Endothelial cell of umbilical vein (primary cell): ENCODE results near the gene MEN1. TPM values are rescaled to one million over a fixed set of nuclear protein-coding genes. Genes with fewer than 3 reads are reported as not detected.

ENCODE experiments used
- BruUV-seq: library from RNA; stranded (reverse); fragments of 400-500 nt; replicated peaks from 2 replicates; lab custom pipeline; 2021; lab: Mats Ljungman, UMichigan
- CTCF ChIA-PET: fragments of 300-600, 350-600 bp; sonication (Branson Sonifier 250); formaldehyde crosslinking; loops from one replicate; lab custom pipeline; 2021; ENCODE audit warnings: antibody characterized with exemption, inconsistent platforms; lab: Charles Lee
- POLR2A ChIA-PET: fragments of 300-600, 350-600 bp; sonication (Branson Sonifier 250); formaldehyde crosslinking; loops from one replicate; lab custom pipeline; 2021; ENCODE audit warnings: antibody characterized with exemption, inconsistent platforms; lab: Charles Lee
- DNase-seq: peaks from one replicate; pipeline ENCODE4 v3.0.0-alpha.2; 2011; ENCODE audit warnings: low read depth, low spot score
- FAIRE-seq: peaks from 2 replicates; lab custom pipeline; 2011; peaks lifted over from hg19 to GRCh38; lab: Jason Lieb, UNC
- H2AFZ ChIP-seq: 2 replicates; pipeline ENCODE4 v1.6.0; 2012; ENCODE audit warnings: low read depth, low read length, control low read depth, inconsistent platforms
- H3K27ac ChIP-seq: 2 replicates; pipeline ENCODE4 v1.5.1; 2011; ENCODE audit warnings: low read depth, mild to moderate bottlenecking, control low read depth, low read length, moderate library complexity; ENCODE audit not compliant: insufficient read depth
- H3K27me3 ChIP-seq, 2 experiments: 2 replicates each; pipeline versions ENCODE4 v1.6.0 to v1.6.1; 2011; ENCODE audit warnings: low read length in 2 of 2, mixed read lengths in 1 of 2; ENCODE audit not compliant: control insufficient read depth in 2 of 2, insufficient read depth in 2 of 2
- H3K36me3 ChIP-seq, 2 experiments: 2 replicates in 1 of 2; 3 replicates in 1 of 2; pipeline ENCODE4 v1.5.1; 2011; ENCODE audit warnings: low read length in 2 of 2, mild to moderate bottlenecking in 1 of 2, moderate library complexity in 1 of 2; ENCODE audit not compliant: control insufficient read depth in 2 of 2, insufficient read depth in 2 of 2; ENCODE audit errors: extremely low read depth in 1 of 2
- H3K4me1 ChIP-seq: 3 replicates; pipeline ENCODE4 v1.5.1; 2011; ENCODE audit warnings: mild to moderate bottlenecking, low read length; ENCODE audit not compliant: control insufficient read depth, insufficient read depth; ENCODE audit errors: extremely low read depth
- H3K4me2 ChIP-seq: 2 replicates; pipeline ENCODE4 v1.6.1; 2011; ENCODE audit warnings: low read length, control low read depth, mixed read lengths; ENCODE audit not compliant: insufficient read depth
- H3K4me3 ChIP-seq, 3 experiments: fragments of 200-600 bp in 1 of 3; sonication (generic), shearing (Covaris generic) in 1 of 3; replicated peaks in 1 of 3; 2 replicates each; pipeline ENCODE4 v1.5.1; 2011 to 2016; ENCODE audit warnings: control low read depth in 3 of 3, low read length in 3 of 3, mild to moderate bottlenecking in 2 of 3, inconsistent platforms in 1 of 3, low read depth in 1 of 3, moderate library complexity in 1 of 3; ENCODE audit not compliant: insufficient read depth in 1 of 3
- H3K79me2 ChIP-seq: 2 replicates; pipeline ENCODE4 v1.6.0; 2012; ENCODE audit warnings: low read length, inconsistent platforms; ENCODE audit not compliant: control insufficient read depth, insufficient read depth
- H3K9ac ChIP-seq: replicated peaks from 2 replicates; pipeline ENCODE3; 2011; ENCODE audit warnings: low read length, control low read depth; ENCODE audit not compliant: insufficient read depth; ENCODE audit errors: extremely low read depth
- H3K9me1 ChIP-seq: replicated peaks from 3 replicates; pipeline ENCODE4 v1.6.0; 2011; ENCODE audit warnings: mild to moderate bottlenecking, low read length; ENCODE audit not compliant: control insufficient read depth, insufficient read depth; ENCODE audit errors: extremely low read depth
- H3K9me3 ChIP-seq: replicated peaks from 2 replicates; pipeline ENCODE4 v1.5.1; 2012; ENCODE audit warnings: low read length, inconsistent platforms; ENCODE audit not compliant: control insufficient read depth, insufficient read depth
- H4K20me1 ChIP-seq: replicated peaks from 2 replicates; pipeline ENCODE3; 2011; ENCODE audit warnings: mild to moderate bottlenecking, low read length; ENCODE audit not compliant: control insufficient read depth, insufficient read depth; ENCODE audit errors: extremely low read depth
- EZH2 ChIP-seq: IDR thresholded peaks from 2 replicates; pipeline ENCODE4 v1.6.1; 2012; ENCODE audit warnings: borderline replicate concordance, low read depth, mild to moderate bottlenecking, moderate library complexity, low read length, inconsistent platforms; ENCODE audit not compliant: severe bottlenecking
- FOS ChIP-seq: IDR thresholded peaks from 2 replicates; pipeline ENCODE4 v1.6.1; 2011; ENCODE audit warnings: mild to moderate bottlenecking, low read length, moderate library complexity, borderline replicate concordance; ENCODE audit not compliant: insufficient read depth
- GATA2 ChIP-seq: IDR thresholded peaks from 2 replicates; pipeline ENCODE4 v1.7.0; 2011; ENCODE audit warnings: low read depth, mild to moderate bottlenecking, moderate library complexity, mixed read lengths, low read length; ENCODE audit not compliant: insufficient read length, insufficient read depth
- JUN ChIP-seq: IDR thresholded peaks from 2 replicates; pipeline ENCODE4 v1.6.1; 2011; ENCODE audit warnings: borderline replicate concordance, low read depth; ENCODE audit not compliant: insufficient read length, insufficient read depth
- MYC ChIP-seq: IDR thresholded peaks from one replicate; pipeline ENCODE4 v1.6.1; 2011; ENCODE audit warnings: mild to moderate bottlenecking, low read depth, low read length
- POLR2A ChIP-seq: IDR thresholded peaks from 2 replicates; pipeline ENCODE4 v1.6.1; 2012; ENCODE audit warnings: low read depth, mild to moderate bottlenecking, control low read depth, low read length
- POLR2AphosphoS5 ChIP-seq: IDR thresholded peaks from 2 replicates; pipeline ENCODE4 v1.6.1; 2012; ENCODE audit warnings: low read depth, mild to moderate bottlenecking, control low read depth, low read length, moderate library complexity; ENCODE audit not compliant: insufficient read depth
- dilution Hi-C: fragments of 300-500 bp; cut with MboI; formaldehyde crosslinking; loops from one replicate; pipeline ENCODE4 v1.15.0; 2019; ENCODE audit warnings: low sequenced_read_pairs; ENCODE audit not compliant: extremely low pct_ligation_motif_present
- intact Hi-C: fragments of 100-400 bp; cut with micrococcal nuclease; formaldehyde crosslinking; loops from one replicate; pipeline ENCODE4 v1.10.0; 2022
- polyA plus RNA-seq, 4 experiments: library from polyadenylated mRNA; depleted of rRNA in 3 of 4; stranded (reverse) in 3 of 4; unstranded in 1 of 4; fragments of >200 nt; gene quantifications; 2 replicates each; pipeline versions ENCODE4 v1.2.1 to v1.2.3, GENCODE V29; 2011 to 2012; ENCODE audit warnings: missing spikeins in 1 of 4
- total RNA-seq: library from RNA; stranded (reverse); gene quantifications from 2 replicates; pipeline ENCODE4 v1.2.3, GENCODE V29; 2021
- TF ChIP-seq, protein P1 (sequence below): IDR thresholded peaks from 2 replicates; pipeline ENCODE4 v1.6.1; 2011; ENCODE audit not compliant: insufficient read depth, insufficient read length
- TF ChIP-seq, protein P2 (sequence below), 2 donors: IDR thresholded peaks; 1 replicate in 1 of 2; 2 replicates in 1 of 2; pipeline ENCODE4 v1.5.1; 2011; ENCODE audit warnings: low read length in 2 of 2, mild to moderate bottlenecking in 2 of 2, moderate library complexity in 2 of 2, control low read depth in 1 of 2, inconsistent platforms in 1 of 2, low read depth in 1 of 2; ENCODE audit not compliant: insufficient read depth in 1 of 2; ENCODE audit errors: extremely low read depth in 1 of 2

Gene MEN1
- total and polyA plus RNA-seq, 2 donors (not counting 3 experiments of a cell fraction or from before 2014, with no cell fraction given) = 41.1 to 43.1 TPM

DNA sequence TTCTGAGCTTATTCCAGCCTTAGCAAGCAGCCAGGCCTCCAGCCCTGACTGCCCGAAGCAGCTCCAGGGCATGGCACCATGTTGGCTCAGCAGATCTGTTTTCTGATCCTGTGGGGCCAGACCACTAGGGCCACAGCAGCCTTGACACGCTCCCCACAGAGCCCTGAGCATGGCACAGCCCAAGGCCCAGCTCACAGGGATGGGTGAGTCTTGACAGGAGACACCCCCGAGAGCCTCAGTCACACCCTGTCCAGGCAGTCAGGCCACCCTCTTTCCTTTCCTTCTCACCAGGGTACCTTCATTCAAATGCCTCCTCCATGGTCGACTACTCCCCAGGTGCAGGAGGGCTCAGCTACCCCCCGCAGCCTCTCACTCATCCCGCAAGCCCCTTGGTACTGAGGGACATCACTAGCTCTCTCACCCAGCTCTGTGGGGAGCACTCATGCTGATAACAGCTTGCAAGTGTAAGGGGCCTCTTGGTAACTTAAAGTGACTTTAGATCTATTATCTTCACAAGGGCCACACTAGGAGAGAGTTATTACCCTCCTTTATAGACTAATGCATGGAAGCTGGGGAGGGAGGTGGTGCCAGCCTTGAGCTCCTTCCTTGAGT is 38.0 kb upstream of the MEN1 start:
- DNase-seq = no peak
- no peak for TF ChIP-seq EZH2
- no peak for TF ChIP-seq POLR2A
- TF ChIP-seq FOS = no peak
- TF ChIP-seq MYC = no peak
- no peak for TF ChIP-seq JUN
- TF ChIP-seq, protein P1, sequence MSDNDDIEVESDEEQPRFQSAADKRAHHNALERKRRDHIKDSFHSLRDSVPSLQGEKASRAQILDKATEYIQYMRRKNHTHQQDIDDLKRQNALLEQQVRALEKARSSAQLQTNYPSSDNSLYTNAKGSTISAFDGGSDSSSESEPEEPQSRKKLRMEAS = no peak
- no peak for TF ChIP-seq GATA2
- TF ChIP-seq POLR2AphosphoS5 = no peak
- TF ChIP-seq, protein P2, sequence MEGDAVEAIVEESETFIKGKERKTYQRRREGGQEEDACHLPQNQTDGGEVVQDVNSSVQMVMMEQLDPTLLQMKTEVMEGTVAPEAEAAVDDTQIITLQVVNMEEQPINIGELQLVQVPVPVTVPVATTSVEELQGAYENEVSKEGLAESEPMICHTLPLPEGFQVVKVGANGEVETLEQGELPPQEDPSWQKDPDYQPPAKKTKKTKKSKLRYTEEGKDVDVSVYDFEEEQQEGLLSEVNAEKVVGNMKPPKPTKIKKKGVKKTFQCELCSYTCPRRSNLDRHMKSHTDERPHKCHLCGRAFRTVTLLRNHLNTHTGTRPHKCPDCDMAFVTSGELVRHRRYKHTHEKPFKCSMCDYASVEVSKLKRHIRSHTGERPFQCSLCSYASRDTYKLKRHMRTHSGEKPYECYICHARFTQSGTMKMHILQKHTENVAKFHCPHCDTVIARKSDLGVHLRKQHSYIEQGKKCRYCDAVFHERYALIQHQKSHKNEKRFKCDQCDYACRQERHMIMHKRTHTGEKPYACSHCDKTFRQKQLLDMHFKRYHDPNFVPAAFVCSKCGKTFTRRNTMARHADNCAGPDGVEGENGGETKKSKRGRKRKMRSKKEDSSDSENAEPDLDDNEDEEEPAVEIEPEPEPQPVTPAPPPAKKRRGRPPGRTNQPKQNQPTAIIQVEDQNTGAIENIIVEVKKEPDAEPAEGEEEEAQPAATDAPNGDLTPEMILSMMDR (IDR thresholded peaks at IDR 0.05; ENCODE audit: extremely low read depth in 1 of 2, insufficient read depth in 1 of 2, low read depth in 1 of 2, low read length in 2 of 2) = no peak
- Histone ChIP-seq H4K20me1 (no peaks in the 10 kb centered on the region), H3K27ac (no peak overlapping the region), H3K36me3 (peaks cover 0 to 3% of the 10 kb centered on the region in 2 experiments), H3K4me1 (no peaks in the 10 kb centered on the region), H3K4me3 (no peak overlapping the region), H3K9me3 (no peaks in the 10 kb centered on the region), H3K27me3 (no peaks in the 10 kb centered on the region), H3K9ac (no peak overlapping the region), H2AFZ (no peak overlapping the region), H3K4me2 (no peak overlapping the region), H3K79me2 (peaks cover 2% of the 10 kb centered on the region), H3K9me1 (no peaks in the 10 kb centered on the region)
- intact Hi-C loops = no loop called here
- ChIA-PET CTCF (interaction anchor here (0.6 to 8.2 kb wide), 17 partner anchors 9 to 269 kb away, joined by 3 to 168 read pairs (median 11); partner anchors contain the start of genes ARL2, BATF2, EHD1 and ZNHIT2), POLR2A (interaction anchor here (1.1 to 4.2 kb wide), 2 partner anchors 21 to 29 kb away, joined by 4 to 24 read pairs; partner anchors contain the start of gene EHD1)
- BruUV-seq = no TSS peak
- dilution Hi-C loops = loop anchor here (10.0 kb wide), 1 partner anchor 46 kb away; no protein-coding TSS in a partner anchor
- no peak for FAIRE-seq
